Ecto neural progenitor cell (in vitro differentiated cells): ENCODE measurements around the gene NNMT.

Experiments
- DNase-seq: peaks from one replicate; pipeline ENCODE4 v3.0.0-alpha.2; 2018; ENCODE audit warnings: low spot score

NNMT gene

DNA sequence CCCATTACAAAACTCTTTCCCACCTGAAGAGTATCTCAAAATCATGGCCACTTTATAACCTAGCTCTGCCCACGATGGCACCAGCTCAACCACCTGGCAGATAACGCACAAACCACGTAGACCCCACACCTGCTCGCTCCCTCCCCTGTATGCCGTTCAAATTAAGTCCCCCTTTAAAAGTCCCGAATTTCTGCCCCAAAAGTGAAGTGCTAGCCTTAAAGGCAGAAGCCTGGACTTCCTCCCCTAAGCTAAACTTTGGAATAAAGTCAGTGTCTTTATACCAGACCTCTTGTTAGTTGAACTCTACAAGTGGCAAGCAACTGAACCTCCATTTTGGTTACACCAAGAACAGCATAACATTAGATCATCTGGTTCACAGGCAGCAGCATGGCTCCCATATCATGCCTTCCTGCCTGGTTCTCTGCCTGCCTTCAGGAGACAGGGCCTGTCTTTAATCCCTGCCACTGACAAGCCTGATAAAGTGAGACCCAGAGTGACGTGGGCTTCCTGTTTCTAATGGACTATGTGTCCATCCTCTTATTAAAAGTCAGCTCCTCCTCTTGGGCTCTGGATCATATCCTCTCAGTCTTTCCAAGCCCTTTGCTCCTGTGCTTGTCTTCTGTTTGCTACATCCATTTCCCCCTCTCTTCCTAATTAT is 32.6 kb upstream of the NNMT start:
- no peak for DNase-seq

DNA sequence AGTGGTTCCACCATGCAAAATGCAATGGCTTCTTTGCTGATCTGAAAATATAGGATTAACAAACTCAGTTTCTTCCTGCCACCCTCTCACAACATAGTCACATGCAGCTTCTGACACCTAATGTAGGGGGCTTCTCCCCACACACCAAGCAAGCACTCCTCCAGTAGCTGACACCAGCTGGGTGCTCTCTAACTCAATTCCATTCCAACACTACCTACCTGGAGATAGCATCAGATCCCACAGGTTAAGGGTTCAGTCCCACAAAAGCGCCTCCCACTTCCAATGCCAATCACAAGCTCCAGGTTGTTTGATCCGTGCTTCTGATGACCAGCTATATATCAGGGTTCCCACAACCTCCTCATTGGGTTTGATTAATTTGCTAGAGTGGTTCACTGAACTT is 31.8 kb upstream of the NNMT start:
- DNase-seq, result no peak

DNA sequence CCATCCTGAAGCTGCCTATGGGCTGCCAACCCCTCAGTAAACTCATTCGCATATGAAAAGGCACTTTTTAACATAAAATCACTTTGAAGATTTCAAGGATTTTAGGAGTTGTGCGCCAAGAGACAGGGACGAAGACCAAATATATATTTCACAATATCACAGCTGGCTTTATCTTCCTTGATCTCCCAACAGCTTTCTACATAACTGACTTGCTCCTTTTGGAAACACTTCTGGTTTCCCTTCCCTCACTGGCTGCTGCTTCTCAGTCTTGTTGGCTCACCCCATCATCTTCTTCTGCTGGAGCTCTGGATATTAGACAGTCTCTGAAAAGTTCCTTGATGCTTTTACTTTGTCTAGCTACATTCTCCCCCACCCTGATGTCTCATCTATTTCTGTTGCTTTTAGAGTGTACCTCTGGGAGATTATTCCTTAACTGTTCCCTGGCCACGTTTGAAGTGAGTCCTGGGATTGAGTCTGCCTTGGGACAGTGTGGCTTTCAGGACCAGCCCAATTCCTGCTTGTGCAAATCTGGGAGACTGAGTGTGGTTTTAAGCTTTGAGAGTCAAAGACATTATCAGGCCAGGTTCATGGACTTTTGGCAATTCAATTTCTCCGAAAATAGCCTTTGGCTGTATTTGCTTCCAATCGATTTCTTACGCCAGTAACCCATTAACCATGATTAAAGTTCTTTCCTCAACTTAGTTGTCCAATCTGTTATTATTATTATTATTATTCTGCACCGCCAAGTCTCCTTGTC is 30.9 kb upstream of the NNMT start:
- DNase-seq, result no peak

DNA sequence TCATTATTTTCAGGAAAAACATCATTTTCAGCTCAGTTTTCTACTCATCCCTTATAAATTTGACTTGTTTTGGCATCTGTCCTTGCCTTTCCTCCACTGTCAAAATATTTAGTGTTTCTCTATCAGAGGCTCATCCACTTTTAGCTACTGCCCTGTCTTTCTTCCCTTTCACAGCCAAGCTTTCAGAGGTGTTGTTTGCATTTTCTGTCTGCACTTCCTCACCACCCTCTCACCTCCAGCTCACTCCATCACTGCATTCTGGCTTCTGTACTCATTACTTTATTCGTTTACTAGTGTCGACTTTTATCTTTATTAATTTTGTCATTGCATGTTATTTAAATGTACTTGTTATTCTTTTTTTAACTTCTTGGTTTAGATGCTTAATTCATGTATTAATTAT is 26.7 kb upstream of the NNMT start:
- no peak for DNase-seq

DNA sequence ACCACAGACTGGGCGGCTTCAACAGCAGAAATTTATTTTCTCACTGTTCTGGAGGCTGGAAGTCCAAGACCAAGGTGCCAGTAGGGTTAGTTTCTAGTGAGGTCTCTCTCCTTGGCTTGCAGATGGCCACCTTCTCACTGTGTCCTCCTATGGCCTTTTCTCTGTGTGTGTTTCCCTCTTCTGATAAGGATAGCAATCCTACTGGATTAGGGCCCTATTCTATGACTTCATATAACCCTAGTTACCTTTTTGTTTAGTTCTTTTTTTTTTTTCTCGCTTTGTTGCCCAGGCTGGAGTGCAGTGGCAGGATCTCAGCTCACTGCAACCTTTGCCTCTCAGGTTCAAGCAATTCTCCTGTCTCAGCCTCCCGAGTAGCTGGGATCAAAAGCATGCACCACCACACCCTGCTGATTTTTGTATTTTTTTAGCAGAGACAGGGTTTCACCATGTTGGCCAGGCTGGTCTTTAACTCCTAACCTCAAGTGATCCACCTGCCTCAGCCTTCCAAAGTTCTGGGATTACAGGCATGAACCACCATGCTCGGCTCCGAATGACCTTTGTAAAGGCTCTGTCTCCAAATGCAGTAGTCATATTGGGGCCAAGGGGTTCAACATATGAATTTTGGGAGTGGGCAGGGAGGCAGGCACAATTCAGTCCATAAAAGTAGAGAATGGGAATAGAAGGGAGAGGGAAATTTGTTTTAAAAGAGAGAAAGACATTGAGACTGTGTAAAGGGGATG is 25.5 kb upstream of the NNMT start:
- DNase-seq, result no peak

DNA sequence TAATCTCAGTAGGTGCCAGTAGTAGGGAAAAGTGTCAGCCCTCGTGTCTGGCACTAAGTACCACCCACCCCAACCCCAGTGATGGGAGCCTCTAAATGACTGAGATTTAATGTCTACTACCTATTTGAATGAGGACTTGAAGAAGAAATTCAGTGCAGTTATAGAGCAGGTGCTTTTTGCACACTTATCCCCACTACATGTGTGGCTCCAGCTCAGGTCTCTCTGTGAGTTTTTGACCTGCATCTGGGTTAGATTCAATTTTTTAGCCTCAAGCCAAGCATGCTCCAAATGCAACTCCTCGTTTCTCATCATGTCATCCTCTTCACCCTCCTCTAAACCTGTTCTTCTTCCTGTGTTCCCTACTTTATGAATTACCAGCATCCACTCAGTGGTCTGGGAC is 24.9 kb upstream of the NNMT start:
- DNase-seq, result peak; percentile 4

DNA sequence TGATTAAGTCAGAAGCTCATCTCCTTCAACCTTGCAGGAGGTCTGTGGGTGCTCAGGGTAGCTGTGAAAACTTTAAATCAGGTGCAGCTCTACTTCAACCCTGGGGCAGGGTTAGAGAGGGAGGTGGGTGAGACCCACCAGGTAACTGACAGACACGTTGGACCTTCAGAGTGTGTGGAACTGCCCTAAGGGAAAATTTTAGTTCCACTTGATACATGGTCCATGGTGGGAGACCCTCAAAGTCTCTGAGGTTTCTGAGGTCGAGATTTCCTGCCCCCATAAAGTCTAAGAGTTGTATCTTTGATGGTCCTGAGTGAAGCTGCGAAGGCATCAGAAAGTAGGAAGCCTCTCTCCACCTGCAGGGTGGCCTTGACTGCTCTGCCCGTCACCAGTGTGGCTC is 23.9 kb upstream of the NNMT start:
- no peak for DNase-seq

DNA sequence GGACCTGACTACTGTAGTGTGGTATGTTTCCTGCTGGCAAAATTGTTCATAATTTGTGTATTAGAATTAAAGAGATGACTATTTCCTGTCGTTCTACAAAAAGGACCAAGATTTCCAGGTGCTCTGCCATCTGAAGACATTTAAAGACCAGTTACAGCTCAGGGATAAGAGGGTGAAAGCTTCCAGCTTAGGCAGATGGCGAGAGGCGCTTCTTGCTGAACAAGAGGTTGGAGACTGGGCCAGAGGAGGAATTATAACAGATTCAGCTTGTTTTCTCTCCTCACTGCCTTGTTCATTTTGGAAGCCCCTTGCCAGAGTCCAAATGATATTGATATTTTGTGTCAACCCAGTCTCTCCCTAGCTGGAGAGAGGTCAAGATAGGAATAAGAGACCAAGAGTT is 23.1 kb upstream of the NNMT start:
- peak; percentile 20 for DNase-seq

DNA sequence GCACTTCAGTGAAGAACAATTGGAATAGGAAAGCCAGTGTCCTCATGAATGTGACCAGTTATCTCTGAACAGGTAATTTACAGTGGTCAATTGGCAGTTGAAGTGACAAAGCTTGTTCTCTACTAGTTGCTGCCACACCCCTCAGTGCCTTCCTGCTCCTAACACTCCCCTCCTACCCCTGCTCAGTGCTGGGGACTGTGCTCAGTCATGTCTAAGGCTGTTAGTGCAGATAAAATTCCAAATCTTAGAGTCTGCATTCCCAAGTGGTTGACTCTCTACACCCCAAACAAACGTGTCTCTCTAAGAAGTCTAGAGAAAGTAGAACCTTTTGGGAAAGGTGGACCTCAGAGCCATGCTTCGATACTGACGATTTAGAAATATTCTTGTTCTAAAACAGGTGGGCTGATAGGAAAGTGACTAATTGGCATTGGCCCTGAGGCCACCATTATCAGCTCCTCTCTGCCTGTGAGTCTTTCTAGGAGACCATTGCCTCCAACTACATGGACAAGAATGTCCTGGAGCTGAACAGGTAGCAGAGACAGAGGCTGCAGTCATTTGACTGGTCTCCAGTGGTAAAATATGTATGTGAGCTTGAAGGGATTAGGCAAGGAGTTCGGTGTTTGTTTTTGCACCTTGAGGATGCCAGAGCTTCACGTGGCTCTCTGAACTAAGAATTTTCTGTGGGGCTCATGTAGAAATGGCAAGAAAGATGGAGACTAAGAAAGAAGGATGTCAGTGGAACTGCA is 22.1 kb upstream of the NNMT start:
- peak; percentile 13 for DNase-seq

DNA sequence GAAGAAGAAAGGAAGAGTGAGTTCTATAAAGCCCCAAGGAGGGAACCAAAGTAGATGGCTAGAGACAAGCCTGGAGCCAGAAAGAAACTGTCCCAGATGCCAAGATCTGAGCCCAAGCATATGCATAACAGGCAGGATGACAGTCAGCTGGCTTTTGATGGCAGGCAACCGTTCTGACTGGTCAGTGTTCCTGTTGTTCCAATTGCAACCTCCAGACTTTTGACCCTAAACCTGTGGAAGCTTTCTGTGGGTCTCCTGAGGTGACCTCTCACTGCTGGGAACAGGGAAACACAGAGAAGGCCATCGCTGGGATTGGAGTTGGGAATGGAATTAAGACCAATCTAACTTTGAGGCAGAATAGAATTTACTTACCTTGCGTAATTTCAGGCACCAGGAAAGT is 21.6 kb upstream of the NNMT start:
- peak; percentile 12 for DNase-seq

DNA sequence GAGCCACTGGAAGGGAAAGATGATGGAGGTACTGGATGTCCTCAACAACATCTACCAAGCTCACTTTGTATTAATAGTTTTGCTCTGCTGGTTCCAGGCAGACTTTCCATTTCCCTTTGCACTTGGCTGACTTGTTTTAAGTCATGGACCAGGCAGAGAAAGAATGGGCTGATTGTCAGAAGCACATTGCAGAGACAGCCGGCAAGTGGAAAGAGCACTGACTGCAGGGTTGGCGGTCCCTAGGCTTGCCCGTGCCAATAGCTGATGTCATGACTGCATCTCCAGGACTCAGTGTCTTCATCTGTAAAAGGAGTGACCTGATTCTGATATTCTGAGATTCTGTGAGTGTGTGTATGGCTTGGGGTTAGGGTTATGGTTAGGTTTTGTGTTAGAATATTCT is 20.9 kb upstream of the NNMT start:
- DNase-seq, result peak; percentile 18

DNA sequence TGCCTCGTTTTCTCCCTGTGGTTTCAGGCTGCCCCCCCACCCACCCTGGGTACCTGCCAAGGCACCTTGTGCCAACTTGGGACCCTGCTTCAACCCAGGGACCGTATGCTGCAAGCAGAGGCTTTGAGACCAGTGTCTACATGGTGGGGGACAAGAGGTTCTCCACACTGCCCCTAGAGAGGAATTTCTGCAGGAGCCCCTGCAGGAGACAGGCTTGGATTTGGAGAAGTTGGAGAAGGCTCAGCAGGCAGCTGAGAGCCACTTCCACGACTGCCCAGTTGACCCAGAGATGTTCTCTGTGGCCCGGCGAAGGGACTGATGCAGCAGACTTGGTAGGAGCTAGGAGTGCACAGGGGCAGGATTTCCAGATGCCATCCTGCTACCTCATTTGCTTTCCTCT is 20.1 kb upstream of the NNMT start:
- DNase-seq, result peak; percentile 30

DNA sequence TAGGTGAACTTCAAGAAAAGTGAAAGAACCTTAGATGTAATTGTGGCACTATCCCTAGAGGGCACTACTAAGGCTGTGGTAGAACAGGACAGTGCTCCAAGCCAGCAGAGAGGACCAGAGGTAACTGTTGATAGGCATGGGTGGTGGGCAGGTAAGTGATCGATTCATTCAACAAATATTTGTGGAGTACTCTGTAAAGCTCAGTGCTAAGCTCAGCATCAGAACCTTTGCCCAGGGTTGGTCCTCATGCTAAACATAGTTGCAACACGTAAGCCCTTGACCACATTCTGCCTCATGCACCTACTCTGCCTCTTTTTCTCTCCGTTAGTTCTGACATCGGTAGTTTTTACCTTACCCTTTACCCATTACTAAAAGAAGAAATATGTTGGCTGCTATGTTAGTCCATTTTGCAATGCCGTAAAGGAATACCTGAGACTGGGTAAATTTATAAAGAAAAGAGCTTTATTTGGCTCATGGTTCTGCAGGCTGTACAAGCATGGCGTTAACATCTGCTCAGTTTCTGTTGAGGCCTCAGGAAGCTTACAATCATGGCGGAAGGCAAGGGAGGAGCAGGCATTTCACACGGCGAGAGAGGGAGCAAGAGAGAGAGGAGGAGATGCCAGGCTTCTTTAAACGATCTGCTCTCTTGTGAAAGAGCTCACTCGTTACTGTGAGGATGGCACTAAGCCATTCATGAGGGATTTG is 18.4 kb upstream of the NNMT start:
- DNase-seq, result peak; percentile 11

DNA sequence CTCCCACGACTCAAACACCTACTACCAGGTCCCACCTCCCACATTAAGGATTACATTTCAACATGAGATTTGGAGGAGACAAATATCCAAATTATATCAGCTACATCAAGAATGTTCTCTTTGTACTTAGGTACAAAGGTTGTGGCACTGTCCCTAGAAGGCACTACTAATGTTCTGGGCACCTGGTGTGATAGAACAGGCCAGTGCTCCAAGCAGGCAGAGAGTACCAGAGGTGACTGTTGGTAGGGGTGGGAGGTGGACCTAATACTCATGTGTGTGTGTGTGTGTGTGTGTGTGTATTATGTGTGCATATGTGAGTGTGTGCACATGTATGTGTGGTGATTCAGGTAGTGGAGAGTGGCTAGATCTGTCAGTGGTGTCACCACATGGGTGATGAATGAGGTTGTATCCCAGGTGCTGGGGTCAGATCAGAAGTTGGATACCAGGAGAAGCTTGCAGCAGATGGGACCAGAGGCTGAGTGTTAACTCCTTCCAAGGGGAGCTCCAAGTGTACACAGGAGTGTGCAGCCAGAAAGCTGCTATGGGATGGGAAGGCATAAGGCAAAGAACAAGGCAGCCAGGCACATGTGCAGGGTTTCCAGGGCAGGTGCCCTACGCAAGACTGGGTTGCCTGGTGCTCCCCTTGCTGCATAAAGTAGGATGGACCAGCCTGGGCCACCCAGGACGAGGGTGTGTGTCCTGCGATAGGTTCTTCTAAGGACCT is 17.7 kb upstream of the NNMT start:
- DNase-seq, result peak; percentile 27

DNA sequence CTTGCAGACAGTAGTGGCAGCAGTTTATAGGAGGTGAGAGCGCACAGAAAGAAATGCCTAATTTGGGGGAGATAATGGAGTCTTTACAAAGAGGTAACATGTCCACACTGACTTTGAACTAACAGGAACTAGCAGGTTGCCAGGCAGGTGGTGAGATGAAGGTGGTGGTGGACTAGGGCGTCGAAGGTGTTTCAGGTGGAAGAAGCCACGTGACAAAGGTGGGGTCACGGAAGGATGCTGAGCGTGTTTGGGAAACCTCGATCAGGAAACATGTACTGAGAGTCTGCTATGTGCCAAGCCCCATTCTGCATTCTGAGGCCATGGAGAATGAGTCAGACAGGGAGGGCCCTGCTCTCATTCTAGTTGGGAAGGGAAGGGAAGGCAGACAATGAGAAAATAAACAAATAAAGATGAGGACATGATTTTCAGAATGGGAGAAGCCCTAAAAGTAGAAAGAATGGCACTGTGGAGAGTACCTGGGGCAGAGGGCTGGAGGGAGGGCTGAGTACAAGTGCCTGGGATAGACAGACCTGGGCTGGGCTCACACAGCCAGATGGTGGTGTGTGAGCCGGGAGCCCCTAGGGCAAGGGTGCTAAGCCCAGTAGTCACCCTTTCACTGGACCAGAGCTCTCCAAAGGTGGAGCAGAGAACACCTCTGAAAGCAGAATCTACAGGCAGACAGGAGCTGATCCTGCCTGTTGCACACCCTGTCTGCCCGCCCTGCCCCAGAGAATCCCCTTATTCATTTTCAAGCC is 16.2 kb upstream of the NNMT start:
- peak; percentile 16 for DNase-seq

DNA sequence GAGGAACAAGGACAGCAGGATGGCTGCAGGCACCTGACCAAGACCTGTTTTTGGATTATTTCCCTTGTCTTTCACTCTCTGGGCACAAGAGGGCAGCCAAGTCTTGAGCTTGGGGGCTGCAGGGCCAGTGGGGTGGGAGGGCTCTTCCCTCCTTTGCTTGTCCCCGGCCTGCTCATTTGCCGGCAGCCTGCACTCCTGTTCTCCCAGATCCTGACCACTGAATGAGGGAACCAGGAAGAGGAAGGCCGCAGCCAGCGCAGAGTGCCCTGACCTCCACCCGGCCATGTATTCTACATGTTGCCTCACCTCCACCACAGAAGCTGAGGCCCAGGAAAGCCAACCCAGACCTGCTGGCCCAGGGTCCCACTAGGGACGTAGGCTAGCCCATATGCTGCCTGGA is 15.5 kb upstream of the NNMT start:
- DNase-seq, result peak; percentile 84

DNA sequence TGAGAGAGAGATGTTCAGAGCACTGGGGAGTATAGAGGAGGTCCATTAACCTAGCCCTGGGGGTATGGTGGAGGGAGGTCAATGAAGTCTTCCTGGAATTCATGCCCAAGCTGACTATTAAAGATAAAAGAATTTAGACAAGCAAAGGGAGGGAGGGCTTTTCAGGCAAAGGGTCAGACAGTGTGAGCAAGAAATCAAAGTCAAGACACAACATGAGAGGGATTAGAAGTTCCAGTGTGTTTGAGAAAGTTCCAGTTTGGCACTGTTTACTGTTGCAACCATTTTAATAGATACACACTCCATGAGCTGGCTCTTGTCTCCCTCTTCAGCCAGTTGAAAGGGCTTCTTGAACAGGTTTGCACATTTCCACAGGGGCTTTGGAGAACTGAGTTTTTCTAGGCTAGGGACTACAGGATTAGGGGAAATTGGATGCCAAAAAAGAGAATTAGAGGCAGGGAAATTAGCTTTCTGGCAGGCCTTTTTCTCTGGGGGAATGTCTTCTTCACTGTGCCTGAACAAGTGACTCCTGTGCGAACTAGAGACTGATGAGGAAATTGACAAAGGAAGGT is 14.7 kb upstream of the NNMT start:
- peak; percentile 36 for DNase-seq

DNA sequence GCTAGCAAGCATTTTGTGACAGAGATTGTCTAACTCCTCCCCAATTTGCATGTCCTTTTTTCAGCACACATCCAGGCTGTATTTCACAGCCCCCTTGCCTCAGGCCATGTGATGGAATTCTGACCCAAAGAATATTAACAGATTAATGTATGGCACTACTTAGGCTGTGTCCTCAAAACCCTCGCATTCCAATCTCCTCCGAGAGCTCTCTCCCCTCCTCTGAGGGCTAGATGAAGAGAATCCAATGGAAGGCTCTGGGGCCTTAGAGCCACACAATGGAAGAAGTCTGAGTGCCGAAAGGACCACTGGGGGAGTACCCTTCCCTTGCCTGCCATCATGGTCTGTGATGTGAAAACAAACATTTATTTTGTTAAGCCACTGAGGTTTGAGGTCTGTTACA is 13.7 kb upstream of the NNMT start:
- no peak for DNase-seq

DNA sequence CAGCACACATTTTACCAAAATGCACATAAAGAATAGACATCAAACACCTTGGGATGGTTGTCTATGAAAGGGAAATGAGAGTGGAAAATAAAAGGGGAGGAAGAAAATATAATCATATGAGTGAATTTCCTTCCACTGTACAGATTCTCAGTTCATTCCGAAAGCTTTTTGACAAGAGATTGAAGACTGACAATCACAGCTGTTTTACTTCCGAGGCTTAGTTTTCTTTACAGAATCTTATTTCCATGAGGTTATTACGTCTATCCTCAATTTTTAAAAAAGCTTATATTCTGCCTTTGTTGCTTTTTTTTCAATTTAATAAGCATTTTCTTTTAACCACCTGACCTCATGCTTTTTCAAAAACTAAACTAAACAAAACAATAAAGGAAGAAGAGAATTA is 12.8 kb upstream of the NNMT start:
- no peak for DNase-seq

DNA sequence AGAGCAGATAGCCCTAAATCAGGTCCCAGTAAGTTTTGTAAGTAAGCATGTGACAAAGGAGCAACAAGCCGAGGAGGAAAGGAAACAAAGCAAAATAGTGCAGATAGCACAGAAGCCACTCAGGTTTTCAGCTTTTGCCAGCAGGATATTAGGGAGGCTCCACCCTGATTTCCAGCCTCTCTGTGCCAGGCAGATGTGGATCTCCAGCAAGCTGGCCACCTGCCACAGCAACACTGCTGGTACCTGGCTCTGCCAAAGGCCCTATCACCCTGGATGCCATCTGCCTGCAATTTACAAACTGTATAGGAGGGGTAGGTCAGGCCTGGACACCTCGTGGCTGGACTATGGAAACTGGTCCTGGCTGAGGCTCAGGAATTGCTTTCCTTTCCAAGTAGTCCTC is 12.2 kb upstream of the NNMT start:
- DNase-seq, result no peak
